Tibial nerve (tissue), 4 donors: Measurements from ENCODE around the gene CACNA2D2.

Source experiments
- CTCF ChIP-seq, 5 experiments: fragments of 200-600 bp in 3 of 5; fragments of 450-650 bp in 2 of 5; sonication (generic) in 3 of 5; IDR thresholded peaks; one replicate each; pipeline ENCODE4 v1.5.1; 2016 to 2019; ENCODE audit warnings: antibody characterized with exemption in 5 of 5, mild to moderate bottlenecking in 3 of 5, moderate library complexity in 2 of 5
- EP300 ChIP-seq, 2 donors: sonication (generic); formaldehyde crosslinking; IDR thresholded peaks; one replicate each; pipeline ENCODE4 v1.6.1; 2017; ENCODE audit warnings: antibody characterized with exemption in 2 of 2, mild to moderate bottlenecking in 1 of 2
- POLR2A ChIP-seq, 2 donors: fragments of 450-650 bp; IDR thresholded peaks; one replicate each; pipeline ENCODE4 v1.6.1; 2017; ENCODE audit warnings: antibody characterized with exemption in 2 of 2, mild to moderate bottlenecking in 2 of 2, moderate library complexity in 2 of 2

DNA sequence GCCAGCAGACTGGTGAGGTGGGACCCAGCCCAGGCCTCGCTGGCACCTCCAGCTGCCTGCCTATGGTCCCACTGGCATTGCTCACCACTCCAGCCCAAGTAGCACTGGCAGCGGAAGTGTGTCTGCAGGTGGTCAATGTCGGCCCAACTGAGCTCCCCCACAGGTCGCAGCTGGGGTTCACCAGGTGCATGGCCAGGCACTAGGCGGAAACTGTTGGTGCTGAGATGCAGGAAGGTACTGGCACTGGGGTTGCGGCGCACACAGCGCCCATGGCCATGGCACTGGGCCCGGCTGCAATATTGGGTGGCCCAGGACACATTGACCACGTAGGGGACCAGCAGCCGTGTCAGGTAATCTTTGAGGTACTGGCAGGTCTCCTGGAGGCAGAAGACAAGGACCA lies 185.3 kb downstream of the CACNA2D2 start:
- TF ChIP-seq CTCF (IDR thresholded peaks at IDR 0.05) (no peak), EP300 (IDR thresholded peaks at IDR 0.05) (no peak), POLR2A (IDR thresholded peaks at IDR 0.05) (no peak)
